Osteocyte (in vitro differentiated cells): ENCODE data around the gene GJC1. TPM values are rescaled to one million over a fixed set of nuclear protein-coding genes. Genes with fewer than 3 reads are reported as not detected.
"Not testable (repeated sequence)": the region's sequence is repeated elsewhere in the genome, so short reads cannot be mapped to it uniquely, and the experiment has no call there.

Experiments used
- DNase-seq: peaks from one replicate; pipeline ENCODE4 v3.0.0; 2021; ENCODE audit warnings: mixed read lengths; ENCODE audit not compliant: unreplicated experiment; ENCODE audit errors: extremely low spot score
- H3K27ac Mint-ChIP-seq: one replicate; pipeline ENCODE4 v1.8.0; 2021; ENCODE audit warnings: mild to moderate bottlenecking, mixed read lengths; ENCODE audit not compliant: unreplicated experiment
- H3K27me3 Mint-ChIP-seq: one replicate; pipeline ENCODE4 v1.8.0; 2021; ENCODE audit warnings: mixed read lengths; ENCODE audit not compliant: unreplicated experiment
- H3K36me3 Mint-ChIP-seq: one replicate; pipeline ENCODE4 v1.8.0; 2021; ENCODE audit warnings: mixed read lengths; ENCODE audit not compliant: unreplicated experiment
- H3K4me1 Mint-ChIP-seq: one replicate; pipeline ENCODE4 v1.8.0; 2021; ENCODE audit warnings: mixed read lengths; ENCODE audit not compliant: unreplicated experiment
- H3K4me3 Mint-ChIP-seq: one replicate; pipeline ENCODE4 v1.8.0; 2021; ENCODE audit warnings: mild to moderate bottlenecking, moderate library complexity, mixed read lengths; ENCODE audit not compliant: unreplicated experiment
- H3K9me3 Mint-ChIP-seq: one replicate; pipeline ENCODE4 v1.8.0; 2021; ENCODE audit warnings: mixed read lengths; ENCODE audit not compliant: unreplicated experiment
- CTCF ChIP-seq: fragments of 200-600 bp; sonication (generic); IDR thresholded peaks from 2 replicates; pipeline ENCODE4 v1.5.0; 2021; ENCODE audit warnings: antibody characterized with exemption, mild to moderate bottlenecking, moderate library complexity
- total RNA-seq: library from RNA; stranded (reverse); gene quantifications from 2 replicates; pipeline ENCODE4 v1.2.1, GENCODE V29; 2021

GJC1 gene
- total RNA-seq, 1 donor from 2014 or later = 43.0 TPM

GRCh38 chr17:44827863-44828262 is 2.2 kb downstream of the GJC1 start:
- no peak for DNase-seq
- H3K4me3 Mint-ChIP-seq = peak overlapping the region; percentile 50
- H3K27me3 Mint-ChIP-seq = no peaks in the 10 kb centered on the region
- no peak for TF ChIP-seq CTCF
- peak overlapping the region; percentile 62 for H3K27ac Mint-ChIP-seq
- no peaks in the 10 kb centered on the region for H3K9me3 Mint-ChIP-seq
- H3K4me1 Mint-ChIP-seq = peaks cover 35% of the 10 kb centered on the region
- no peaks in the 10 kb centered on the region for H3K36me3 Mint-ChIP-seq

GRCh38 chr17:44826123-44826790 is 3.8 kb downstream of the GJC1 start:
- H3K27me3 Mint-ChIP-seq = no peaks in the 10 kb centered on the region
- H3K9me3 Mint-ChIP-seq = no peaks in the 10 kb centered on the region
- H3K4me3 Mint-ChIP-seq = no peak overlapping the region
- DNase-seq = no peak
- H3K27ac Mint-ChIP-seq = no peak overlapping the region
- no peaks in the 10 kb centered on the region for H3K36me3 Mint-ChIP-seq
- peaks cover 35% of the 10 kb centered on the region for H3K4me1 Mint-ChIP-seq
- no peak for TF ChIP-seq CTCF

GRCh38 chr17:44825236-44825635 is 4.9 kb downstream of the GJC1 start:
- H3K4me3 Mint-ChIP-seq, H3K36me3 Mint-ChIP-seq, DNase-seq, H3K27me3 Mint-ChIP-seq, H3K9me3 Mint-ChIP-seq, H3K27ac Mint-ChIP-seq: not testable (repeated sequence)
- peaks cover 41% of the 10 kb centered on the region for H3K4me1 Mint-ChIP-seq

- no peaks in the 10 kb centered on the region for H3K27me3 Mint-ChIP-seq
- TF ChIP-seq CTCF = no peak
- peak overlapping the region; percentile 48 for H3K27ac Mint-ChIP-seq
- DNase-seq = no peak
- H3K9me3 Mint-ChIP-seq = no peaks in the 10 kb centered on the region
- H3K4me3 Mint-ChIP-seq = no peak overlapping the region
- peaks cover 36% of the 10 kb centered on the region for H3K4me1 Mint-ChIP-seq
- H3K36me3 Mint-ChIP-seq = no peaks in the 10 kb centered on the region
Measured at GRCh38 chr17:44820631-44821212, 9.4 kb downstream of the GJC1 start.

GRCh38 chr17:44818508-44818907 is 11.6 kb downstream of the GJC1 start:
- not testable (repeated sequence) for H3K9me3 Mint-ChIP-seq, H3K36me3 Mint-ChIP-seq, DNase-seq, H3K4me3 Mint-ChIP-seq, H3K27me3 Mint-ChIP-seq
- Mint-ChIP-seq H3K4me1 (peaks cover 37% of the 10 kb centered on the region), H3K27ac (peak overlapping the region; percentile 18)

GRCh38 chr17:44812263-44812662 is 17.8 kb downstream of the GJC1 start:
- H3K36me3 Mint-ChIP-seq = no peaks in the 10 kb centered on the region
- no peak for DNase-seq
- TF ChIP-seq CTCF = no peak
- H3K27ac Mint-ChIP-seq = no peak overlapping the region
- H3K27me3 Mint-ChIP-seq = no peaks in the 10 kb centered on the region
- no peak overlapping the region for H3K4me3 Mint-ChIP-seq
- no peaks in the 10 kb centered on the region for H3K9me3 Mint-ChIP-seq
- peaks cover 16% of the 10 kb centered on the region for H3K4me1 Mint-ChIP-seq

- not testable (repeated sequence) for H3K9me3 Mint-ChIP-seq, H3K27me3 Mint-ChIP-seq, DNase-seq, H3K27ac Mint-ChIP-seq, H3K4me3 Mint-ChIP-seq
- Mint-ChIP-seq H3K36me3 (peaks cover 21% of the 10 kb centered on the region), H3K4me1 (peaks cover 16% of the 10 kb centered on the region)
Measured at GRCh38 chr17:44808656-44809388, 21.3 kb downstream of the GJC1 start.
